HG02973 (cell line): ENCODE data around the gene TEKT5.
"Not testable (repeated sequence)": the region's sequence is repeated elsewhere in the genome, so short reads cannot be mapped to it uniquely, and the experiment has no call there.

Experiments used
- ATAC-seq: cut with Tn5 transposase; IDR thresholded peaks from one replicate; pipeline ENCODE4 v1.9.1; 2021; ENCODE audit warnings: moderate library complexity; ENCODE audit not compliant: unreplicated experiment

Gene TEKT5

GRCh38 chr16:10660950-10661635 is 33.6 kb downstream of the TEKT5 start:
- no peak for ATAC-seq

GRCh38 chr16:10658943-10659342 is 35.8 kb downstream of the TEKT5 start:
- no peak for ATAC-seq

GRCh38 chr16:10657925-10658324 is 36.8 kb downstream of the TEKT5 start:
- no peak for ATAC-seq

- ATAC-seq = no peak
Observed at GRCh38 chr16:10656618-10657017, 38.1 kb downstream of the TEKT5 start.

- ATAC-seq = no peak
Observed at GRCh38 chr16:10655415-10655977, 39.2 kb downstream of the TEKT5 start.

- no peak for ATAC-seq
Observed at GRCh38 chr16:10654592-10655414, 39.9 kb downstream of the TEKT5 start.

GRCh38 chr16:10652730-10653590 is 41.8 kb downstream of the TEKT5 start:
- no peak for ATAC-seq

- not testable (repeated sequence) for ATAC-seq
Observed at GRCh38 chr16:10649098-10649497, 45.6 kb downstream of the TEKT5 start.

- no peak for ATAC-seq
Observed at GRCh38 chr16:10647721-10648296, 46.9 kb downstream of the TEKT5 start.

- ATAC-seq = no peak
Observed at GRCh38 chr16:10647264-10647720, 47.4 kb downstream of the TEKT5 start.

GRCh38 chr16:10646581-10647263 is 48.0 kb downstream of the TEKT5 start:
- no peak for ATAC-seq

GRCh38 chr16:10646228-10646580 is 48.5 kb downstream of the TEKT5 start:
- ATAC-seq = no peak

GRCh38 chr16:10644092-10644491 is 50.6 kb downstream of the TEKT5 start:
- ATAC-seq = no peak

GRCh38 chr16:10642964-10643363 is 51.8 kb downstream of the TEKT5 start:
- no peak for ATAC-seq

GRCh38 chr16:10641953-10642949 is 52.5 kb downstream of the TEKT5 start:
- no peak for ATAC-seq

GRCh38 chr16:10641555-10641952 is 53.2 kb downstream of the TEKT5 start:
- no peak for ATAC-seq

GRCh38 chr16:10640934-10641333 is 53.8 kb downstream of the TEKT5 start:
- ATAC-seq = no peak

GRCh38 chr16:10638101-10638500 is 56.6 kb downstream of the TEKT5 start:
- ATAC-seq = no peak
